Measurements from ENCODE around the gene LUZP2. TPM values are rescaled to one million over a fixed set of nuclear protein-coding genes. Genes with fewer than 3 reads are reported as not detected.

The LUZP2 gene
- total RNA-seq, 2 experiments from 2014 or later: not detected

GRCh38 chr11:25119416-25119815 is 622.6 kb downstream of the LUZP2 start:
- Histone ChIP-seq H4K20me1 (ENCODE audit: insufficient read depth, low read length) (no peaks in the 10 kb centered on the region), H3K9me3 (ENCODE audit: low read length) (no peaks in the 10 kb centered on the region), H3K79me2 (ENCODE audit: insufficient read depth, low read depth, low read length) (no peaks in the 10 kb centered on the region), H3K4me1 (ENCODE audit: insufficient read depth, low read length, poor library complexity, severe bottlenecking) (no peaks in the 10 kb centered on the region), H2AFZ (ENCODE audit: low read length) (no peak overlapping the region), H3K9me2 (ENCODE audit: insufficient read depth, low read length) (no peaks in the 10 kb centered on the region), H3K4me2 (ENCODE audit: low read length) (no peak overlapping the region), H3K4me3 (ENCODE audit: low read depth, low read length, poor library complexity, severe bottlenecking) (no peak overlapping the region), H3K27ac (ENCODE audit: low read depth, low read length, poor library complexity, severe bottlenecking) (no peak overlapping the region), H3K36me3 (ENCODE audit: insufficient read depth, low read length) (no peaks in the 10 kb centered on the region)
- no TSS peak for BruUV-seq (replicated peaks)
- TF ChIP-seq CTCF (conservative IDR thresholded peaks at IDR 0.05; ENCODE audit: low read length) (no peak), EZH2phosphoT487 (IDR thresholded peaks at IDR 0.05; ENCODE audit: borderline replicate concordance, low read depth, low read length) (no peak)
- ChIA-PET CTCF (ENCODE audit: unreplicated experiment) (no interaction called here), POLR2A (no interaction called here)
- intact Hi-C loops (cut with micrococcal nuclease; ENCODE audit: unreplicated experiment): no loop called here
- no peak for DNase-seq (ENCODE audit: low spot score)

Small RNA genes within 50 kb of the gene (small RNA-seq; reads per million reads assigned to genes)
- not detected for gene RF00019
